ENCODE data around the gene ZG16. TPM values are rescaled to one million over a fixed set of nuclear protein-coding genes. Genes with fewer than 3 reads are reported as not detected.

Gene ZG16
- total RNA-seq, 2 donors from 2014 or later = not detected

DNA sequence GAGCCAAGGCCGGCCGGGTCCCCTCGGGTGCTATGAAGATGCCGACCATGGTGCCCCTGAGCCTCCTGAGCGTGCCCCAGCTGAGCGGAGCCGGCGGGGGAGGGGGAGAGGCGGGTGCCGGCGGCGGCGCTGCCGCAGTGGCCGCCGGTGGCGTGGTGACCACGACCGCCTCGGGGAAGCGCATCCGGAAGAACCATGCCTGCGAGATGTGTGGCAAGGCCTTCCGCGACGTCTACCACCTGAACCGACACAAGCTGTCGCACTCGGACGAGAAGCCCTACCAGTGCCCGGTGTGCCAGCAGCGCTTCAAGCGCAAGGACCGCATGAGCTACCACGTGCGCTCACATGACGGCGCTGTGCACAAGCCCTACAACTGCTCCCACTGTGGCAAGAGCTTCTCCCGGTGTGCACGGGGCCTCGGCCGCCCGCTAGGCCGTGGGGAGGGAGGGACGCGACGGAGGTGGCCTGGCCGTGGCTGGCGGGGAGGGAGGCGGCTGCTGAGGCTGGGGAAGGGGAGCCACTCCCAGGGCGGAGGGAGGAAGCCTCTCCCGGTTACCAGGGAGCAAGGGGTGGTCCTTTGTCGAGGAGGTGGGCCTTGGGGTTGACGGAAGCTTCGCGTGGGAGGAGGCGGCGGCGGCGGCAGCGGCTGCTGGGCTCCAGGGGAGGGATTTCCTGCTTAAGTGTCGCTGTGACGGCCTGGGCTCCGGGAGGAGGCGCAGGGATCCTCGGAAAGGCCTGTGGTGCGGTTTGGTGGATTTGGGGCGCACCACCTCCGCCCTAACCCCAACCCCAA lies 29.6 kb downstream of the ZG16 start:
- peak; percentile 70 for DNase-seq (ENCODE audit: low spot score)
- no peak for ATAC-seq (ENCODE audit: insufficient number of reproducible peaks, low FRiP score, low read depth)
- Histone ChIP-seq H3K27me3 (replicated peaks; ENCODE audit: insufficient read depth) (no peaks in the 10 kb centered on the region), H3K27ac (peak overlapping the region; percentile 87 to 92), H3K4me3 (peak overlapping the region; percentile 75), H3K9me3 (no peaks in the 10 kb centered on the region), H3K4me1 (ENCODE audit: control insufficient read depth in 1 of 2, low read depth in 2 of 2) (peaks cover 35 to 56% of the 10 kb centered on the region in 2 donors), H3K36me3 (peaks cover 9% of the 10 kb centered on the region)
- TF ChIP-seq, protein P1, sequence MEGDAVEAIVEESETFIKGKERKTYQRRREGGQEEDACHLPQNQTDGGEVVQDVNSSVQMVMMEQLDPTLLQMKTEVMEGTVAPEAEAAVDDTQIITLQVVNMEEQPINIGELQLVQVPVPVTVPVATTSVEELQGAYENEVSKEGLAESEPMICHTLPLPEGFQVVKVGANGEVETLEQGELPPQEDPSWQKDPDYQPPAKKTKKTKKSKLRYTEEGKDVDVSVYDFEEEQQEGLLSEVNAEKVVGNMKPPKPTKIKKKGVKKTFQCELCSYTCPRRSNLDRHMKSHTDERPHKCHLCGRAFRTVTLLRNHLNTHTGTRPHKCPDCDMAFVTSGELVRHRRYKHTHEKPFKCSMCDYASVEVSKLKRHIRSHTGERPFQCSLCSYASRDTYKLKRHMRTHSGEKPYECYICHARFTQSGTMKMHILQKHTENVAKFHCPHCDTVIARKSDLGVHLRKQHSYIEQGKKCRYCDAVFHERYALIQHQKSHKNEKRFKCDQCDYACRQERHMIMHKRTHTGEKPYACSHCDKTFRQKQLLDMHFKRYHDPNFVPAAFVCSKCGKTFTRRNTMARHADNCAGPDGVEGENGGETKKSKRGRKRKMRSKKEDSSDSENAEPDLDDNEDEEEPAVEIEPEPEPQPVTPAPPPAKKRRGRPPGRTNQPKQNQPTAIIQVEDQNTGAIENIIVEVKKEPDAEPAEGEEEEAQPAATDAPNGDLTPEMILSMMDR (IDR thresholded peaks at IDR 0.05) = peak; percentile 51

DNA sequence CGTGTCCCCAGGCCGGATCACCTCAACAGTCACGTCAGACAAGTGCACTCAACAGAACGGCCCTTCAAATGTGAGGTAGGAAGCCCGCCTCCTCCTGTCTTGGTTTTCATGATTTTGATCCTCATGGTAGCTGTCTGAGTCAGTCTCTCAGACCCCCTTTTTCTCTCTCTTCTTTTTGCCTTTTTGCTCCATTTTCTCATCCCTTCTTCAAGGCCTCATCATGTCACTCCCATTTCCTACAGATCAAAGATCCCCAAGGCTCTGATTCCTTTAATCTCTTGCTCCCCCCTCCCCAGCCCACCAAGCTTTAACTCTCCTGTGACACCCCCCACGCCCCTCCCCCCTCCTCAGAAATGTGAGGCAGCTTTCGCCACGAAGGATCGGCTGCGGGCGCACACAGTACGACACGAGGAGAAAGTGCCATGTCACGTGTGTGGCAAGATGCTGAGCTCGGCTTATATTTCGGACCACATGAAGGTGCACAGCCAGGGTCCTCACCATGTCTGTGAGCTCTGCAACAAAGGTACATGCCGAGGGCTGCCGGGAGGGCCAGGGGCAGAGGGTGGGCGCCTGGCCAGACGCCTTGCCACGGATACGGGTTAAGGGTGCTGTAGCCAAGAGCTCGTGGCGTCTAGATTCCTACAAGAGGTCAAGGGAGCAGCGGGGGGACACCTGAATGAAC lies 30.3 kb downstream of the ZG16 start:
- TF ChIP-seq, protein P1 (IDR thresholded peaks at IDR 0.05) = no peak
- Histone ChIP-seq H3K36me3 (peaks cover 9% of the 10 kb centered on the region), H3K9me3 (no peaks in the 10 kb centered on the region), H3K27ac (peak overlapping the region; percentile 87 to 92), H3K4me3 (peak overlapping the region; percentile 75), H3K4me1 (ENCODE audit: control insufficient read depth in 1 of 2, low read depth in 2 of 2) (peaks cover 42 to 64% of the 10 kb centered on the region in 2 donors), H3K27me3 (replicated peaks; ENCODE audit: insufficient read depth) (no peaks in the 10 kb centered on the region)
- ATAC-seq (ENCODE audit: insufficient number of reproducible peaks, low FRiP score, low read depth) (no peak), DNase-seq (ENCODE audit: low spot score) (no peak)

DNA sequence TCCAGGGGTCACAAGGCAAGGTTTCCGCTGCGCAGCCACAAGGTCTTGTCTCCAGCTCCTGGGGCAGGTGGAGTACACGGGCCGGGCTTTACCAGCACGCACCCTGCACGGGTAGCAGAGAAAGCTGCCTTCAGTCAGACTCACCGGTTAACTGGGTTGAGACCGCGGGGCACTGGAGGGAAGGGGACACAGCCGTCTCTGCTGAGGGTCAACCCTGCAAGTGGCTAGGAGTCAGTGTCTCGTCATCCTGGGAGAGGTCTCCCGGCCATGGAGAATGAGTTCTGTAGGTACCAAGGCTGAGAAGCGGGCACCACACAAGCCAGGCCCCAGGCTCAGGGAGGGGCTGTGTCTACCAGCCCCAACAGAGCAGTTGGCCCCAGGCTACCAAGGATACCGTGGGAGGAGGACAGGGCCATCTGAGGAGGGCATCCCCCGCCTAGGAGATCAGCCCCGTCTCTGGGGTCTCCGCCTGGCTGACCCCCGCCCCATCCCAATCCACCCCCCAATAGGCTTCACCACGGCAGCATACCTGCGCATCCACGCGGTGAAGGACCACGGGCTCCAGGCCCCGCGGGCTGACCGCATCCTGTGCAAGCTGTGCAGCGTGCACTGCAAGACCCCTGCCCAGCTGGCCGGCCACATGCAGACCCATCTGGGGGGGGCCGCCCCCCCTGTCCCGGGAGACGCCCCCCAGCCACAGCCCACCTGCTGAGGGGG lies 31.1 kb downstream of the ZG16 start:
- Histone ChIP-seq H3K27ac (peak overlapping the region; percentile 92 to 96), H3K4me3 (peak overlapping the region; percentile 75), H3K36me3 (peaks cover 9% of the 10 kb centered on the region), H3K4me1 (ENCODE audit: control insufficient read depth in 1 of 2, low read depth in 2 of 2) (peaks cover 42 to 67% of the 10 kb centered on the region in 2 donors), H3K27me3 (replicated peaks; ENCODE audit: insufficient read depth) (no peaks in the 10 kb centered on the region), H3K9me3 (no peaks in the 10 kb centered on the region)
- ATAC-seq (ENCODE audit: insufficient number of reproducible peaks, low FRiP score, low read depth) (no peak), DNase-seq (ENCODE audit: low spot score) (no peak)
- TF ChIP-seq, protein P1 (IDR thresholded peaks at IDR 0.05) = no peak

DNA sequence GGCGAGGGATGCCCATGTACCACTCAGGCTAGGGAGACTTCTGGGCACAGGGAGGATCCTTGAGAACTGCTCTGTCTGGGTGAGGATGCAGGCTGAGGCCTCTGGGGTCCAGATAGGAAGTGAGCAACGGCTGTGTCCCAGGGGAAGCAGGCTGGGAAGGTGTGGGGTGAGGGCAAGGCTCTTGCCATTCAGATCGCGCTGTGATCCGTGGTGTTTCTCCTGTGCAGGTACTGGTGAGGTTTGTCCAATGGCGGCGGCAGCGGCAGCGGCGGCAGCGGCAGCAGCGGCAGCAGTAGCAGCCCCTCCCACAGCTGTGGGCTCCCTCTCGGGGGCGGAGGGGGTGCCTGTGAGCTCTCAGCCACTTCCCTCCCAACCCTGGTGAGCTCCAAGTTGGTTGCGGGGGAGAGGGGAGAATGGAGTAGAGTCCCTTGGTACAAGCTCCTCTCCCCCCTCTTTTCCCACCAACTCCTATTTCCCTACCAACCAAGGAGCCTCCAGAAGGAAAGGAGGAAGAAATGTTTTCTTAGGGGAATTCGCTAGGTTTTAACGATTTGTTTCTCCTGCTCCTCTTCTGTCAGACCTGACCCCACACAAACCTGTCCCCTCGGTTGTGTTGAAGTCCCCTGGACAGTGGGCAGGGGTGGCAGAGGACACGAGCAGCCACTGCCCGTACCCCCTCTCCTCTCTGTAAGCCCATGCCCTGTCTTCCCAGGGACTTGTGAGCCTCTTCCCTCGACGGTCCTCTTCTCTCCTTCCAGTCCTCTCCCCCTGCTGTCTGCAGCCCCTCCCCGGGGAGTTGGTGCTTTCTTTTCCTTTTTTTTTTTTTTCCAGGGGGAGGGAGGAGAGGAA lies 32.0 kb downstream of the ZG16 start:
- H3K4me3 ChIP-seq = peak overlapping the region; percentile 79
- peaks cover 45 to 70% of the 10 kb centered on the region in 2 donors for H3K4me1 ChIP-seq (ENCODE audit: control insufficient read depth in 1 of 2, low read depth in 2 of 2)

More for the DNA sequence above, 32.0 kb downstream of the ZG16 start:
- H3K27ac ChIP-seq = peak overlapping the region; percentile 92 to 96
- no peak for ATAC-seq (ENCODE audit: insufficient number of reproducible peaks, low FRiP score, low read depth)
- no peak for DNase-seq (ENCODE audit: low spot score)
- no peaks in the 10 kb centered on the region for H3K27me3 ChIP-seq (replicated peaks; ENCODE audit: insufficient read depth)
- H3K9me3 ChIP-seq = no peaks in the 10 kb centered on the region
- TF ChIP-seq, protein P1 (IDR thresholded peaks at IDR 0.05) = no peak
- H3K36me3 ChIP-seq = peaks cover 9% of the 10 kb centered on the region

Measured in thoracic aorta (tissue), 2 donors.